PC-3 (cell line): ENCODE measurements around the gene PRKCSH.

Source experiments
- EZH2 ChIP-seq: fragments of 300-600 bp; sonication (generic); IDR thresholded peaks from one replicate; pipeline ENCODE4 v1.6.1; 2017; ENCODE audit warnings: antibody characterized with exemption, mild to moderate bottlenecking, low read length; ENCODE audit not compliant: unreplicated experiment
- TF ChIP-seq, protein P1 (sequence below): fragments of 300-600 bp; sonication (generic); conservative IDR thresholded peaks from 2 replicates; pipeline ENCODE4 v1.5.1; 2017; ENCODE audit warnings: antibody characterized with exemption, low read depth, mild to moderate bottlenecking, low read length

DNA sequence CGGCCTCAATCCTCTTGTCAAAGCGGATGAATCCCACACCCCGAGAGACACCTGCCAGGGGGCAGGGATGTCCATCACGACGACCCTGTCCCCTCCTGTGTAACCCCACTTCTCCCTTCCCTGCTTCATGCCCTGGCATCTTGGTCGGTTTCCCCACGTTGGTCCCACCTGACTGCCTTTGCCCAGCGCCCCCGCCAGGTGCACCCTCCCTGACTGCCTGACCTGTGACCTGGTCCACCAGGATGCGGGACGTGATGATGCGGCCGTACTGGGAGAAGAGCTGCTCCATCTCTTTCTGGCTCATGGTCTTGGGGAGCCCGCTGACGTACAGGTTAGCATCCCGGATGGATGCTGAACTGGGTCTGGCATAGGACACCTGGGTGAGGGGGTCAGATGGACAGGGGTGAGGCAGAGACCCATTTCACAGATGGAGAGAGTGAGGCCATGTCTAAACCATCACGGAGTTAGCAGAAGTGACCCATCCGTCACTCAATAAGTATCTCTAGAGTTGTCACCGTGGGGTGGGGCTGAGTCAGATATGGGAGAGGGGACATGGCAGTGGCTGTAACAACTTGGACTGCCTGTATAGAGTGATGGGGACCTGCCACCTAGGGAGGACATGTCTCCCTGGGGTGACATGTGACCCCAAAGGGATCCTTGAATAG lies 22.9 kb downstream of the PRKCSH start:
- TF ChIP-seq, protein P1, sequence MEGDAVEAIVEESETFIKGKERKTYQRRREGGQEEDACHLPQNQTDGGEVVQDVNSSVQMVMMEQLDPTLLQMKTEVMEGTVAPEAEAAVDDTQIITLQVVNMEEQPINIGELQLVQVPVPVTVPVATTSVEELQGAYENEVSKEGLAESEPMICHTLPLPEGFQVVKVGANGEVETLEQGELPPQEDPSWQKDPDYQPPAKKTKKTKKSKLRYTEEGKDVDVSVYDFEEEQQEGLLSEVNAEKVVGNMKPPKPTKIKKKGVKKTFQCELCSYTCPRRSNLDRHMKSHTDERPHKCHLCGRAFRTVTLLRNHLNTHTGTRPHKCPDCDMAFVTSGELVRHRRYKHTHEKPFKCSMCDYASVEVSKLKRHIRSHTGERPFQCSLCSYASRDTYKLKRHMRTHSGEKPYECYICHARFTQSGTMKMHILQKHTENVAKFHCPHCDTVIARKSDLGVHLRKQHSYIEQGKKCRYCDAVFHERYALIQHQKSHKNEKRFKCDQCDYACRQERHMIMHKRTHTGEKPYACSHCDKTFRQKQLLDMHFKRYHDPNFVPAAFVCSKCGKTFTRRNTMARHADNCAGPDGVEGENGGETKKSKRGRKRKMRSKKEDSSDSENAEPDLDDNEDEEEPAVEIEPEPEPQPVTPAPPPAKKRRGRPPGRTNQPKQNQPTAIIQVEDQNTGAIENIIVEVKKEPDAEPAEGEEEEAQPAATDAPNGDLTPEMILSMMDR: no peak
- TF ChIP-seq EZH2: no peak
